PC-3 (cell line): ENCODE data around the gene LRP1B.

Experiments used
- CTCF ChIP-seq: fragments of 300-600 bp; sonication (generic); conservative IDR thresholded peaks from 2 replicates; pipeline ENCODE4 v1.5.1; 2017; ENCODE audit warnings: antibody characterized with exemption, low read depth, mild to moderate bottlenecking, low read length
- EZH2 ChIP-seq: fragments of 300-600 bp; sonication (generic); IDR thresholded peaks from one replicate; pipeline ENCODE4 v1.6.1; 2017; ENCODE audit warnings: antibody characterized with exemption, mild to moderate bottlenecking, low read length; ENCODE audit not compliant: unreplicated experiment

GRCh38 chr2:140338795-140339194 lies 1792.0 kb downstream of the LRP1B start:
- TF ChIP-seq CTCF (no peak), EZH2 (no peak)
